ENCODE measurements around the gene CPLX3. TPM values are rescaled to one million over a fixed set of nuclear protein-coding genes. Genes with fewer than 3 reads are reported as not detected.

Gene CPLX3
- polyA plus RNA-seq, 3 donors from 2014 or later = not detected

DNA sequence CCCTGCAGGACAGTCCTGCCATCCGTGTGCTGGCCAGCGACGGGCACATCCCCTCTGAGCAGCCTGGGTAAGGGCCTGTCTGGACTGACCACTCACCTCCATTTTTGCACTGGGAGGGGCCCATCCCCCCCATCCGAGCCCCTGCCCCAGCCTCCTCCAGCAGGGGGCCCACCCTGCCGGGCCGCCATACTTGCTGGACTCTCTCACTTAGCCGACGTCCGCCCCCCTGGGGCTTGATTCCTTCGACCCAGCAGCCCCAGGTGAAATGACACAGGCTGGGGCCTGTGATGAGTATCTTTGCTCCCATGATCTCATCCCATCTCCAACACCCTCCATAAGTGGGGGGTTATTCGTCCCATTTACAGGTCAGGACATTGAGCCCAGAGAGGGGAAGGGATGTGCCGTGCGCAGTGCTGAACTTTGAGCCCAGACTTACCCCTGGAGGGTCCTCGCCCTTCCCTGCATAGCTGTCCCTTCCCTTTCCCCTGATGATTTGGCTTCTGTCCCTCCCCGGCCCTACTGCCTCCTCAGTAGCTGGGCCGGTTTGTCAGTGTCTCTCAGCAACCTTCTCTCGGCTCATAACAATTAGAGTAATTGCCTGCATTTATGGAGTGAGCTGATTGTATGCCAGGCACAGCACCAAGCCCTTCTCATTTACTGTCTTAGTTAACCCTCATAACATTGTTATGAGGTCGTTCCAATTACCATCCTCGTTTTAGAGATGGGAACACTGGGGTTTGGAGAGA, 9.6 kb upstream of the CPLX3 start:
- no peaks in the 10 kb centered on the region for H3K9me3 Mint-ChIP-seq
- no peak overlapping the region for H3K27ac Mint-ChIP-seq
- DNase-seq = no peak
- peaks cover 0 to 5% of the 10 kb centered on the region in 2 donors for H3K4me1 Mint-ChIP-seq
- H3K36me3 Mint-ChIP-seq = no peaks in the 10 kb centered on the region
- no peak overlapping the region for H3K4me3 Mint-ChIP-seq
- no peaks in the 10 kb centered on the region for H3K27me3 Mint-ChIP-seq (ENCODE audit: low read depth in 3 of 3)

- Mint-ChIP-seq H3K27ac (no peak overlapping the region), H3K4me1 (peaks cover 0 to 5% of the 10 kb centered on the region in 2 donors), H3K27me3 (ENCODE audit: low read depth in 3 of 3) (no peaks in the 10 kb centered on the region), H3K9me3 (no peaks in the 10 kb centered on the region), H3K36me3 (no peaks in the 10 kb centered on the region), H3K4me3 (no peak overlapping the region)
- no peak for DNase-seq
These were observed 9.1 kb upstream of the CPLX3 start for GRCh38 chr15:74817370-74817737.

DNA sequence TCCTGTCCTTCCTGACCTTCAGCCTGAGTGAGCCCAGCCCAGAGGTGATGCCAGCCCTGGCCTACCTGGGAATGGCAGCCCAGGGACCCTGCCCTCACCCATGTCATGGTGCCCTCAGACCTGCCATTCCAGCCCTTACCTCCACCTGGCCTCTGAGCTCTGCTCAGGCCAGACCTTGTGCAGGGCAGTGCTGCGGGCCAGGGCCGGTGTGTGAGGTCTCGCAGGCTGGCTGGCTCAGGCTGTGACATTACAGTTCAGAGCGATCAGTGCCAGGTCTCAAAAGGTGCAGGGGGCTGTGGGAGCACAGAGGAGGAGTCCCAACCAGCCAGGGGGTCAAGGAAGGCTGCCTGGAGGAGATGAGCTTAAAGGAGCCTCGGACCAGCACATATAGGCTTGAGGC, 6.4 kb upstream of the CPLX3 start:
- Mint-ChIP-seq H3K4me3 (no peak overlapping the region), H3K27ac (no peak overlapping the region), H3K4me1 (peaks cover 5% of the 10 kb centered on the region in 2 donors), H3K36me3 (no peaks in the 10 kb centered on the region), H3K9me3 (no peaks in the 10 kb centered on the region), H3K27me3 (ENCODE audit: low read depth in 3 of 3) (peaks cover 2% of the 10 kb centered on the region in 3 donors)
- no peak for DNase-seq

DNA sequence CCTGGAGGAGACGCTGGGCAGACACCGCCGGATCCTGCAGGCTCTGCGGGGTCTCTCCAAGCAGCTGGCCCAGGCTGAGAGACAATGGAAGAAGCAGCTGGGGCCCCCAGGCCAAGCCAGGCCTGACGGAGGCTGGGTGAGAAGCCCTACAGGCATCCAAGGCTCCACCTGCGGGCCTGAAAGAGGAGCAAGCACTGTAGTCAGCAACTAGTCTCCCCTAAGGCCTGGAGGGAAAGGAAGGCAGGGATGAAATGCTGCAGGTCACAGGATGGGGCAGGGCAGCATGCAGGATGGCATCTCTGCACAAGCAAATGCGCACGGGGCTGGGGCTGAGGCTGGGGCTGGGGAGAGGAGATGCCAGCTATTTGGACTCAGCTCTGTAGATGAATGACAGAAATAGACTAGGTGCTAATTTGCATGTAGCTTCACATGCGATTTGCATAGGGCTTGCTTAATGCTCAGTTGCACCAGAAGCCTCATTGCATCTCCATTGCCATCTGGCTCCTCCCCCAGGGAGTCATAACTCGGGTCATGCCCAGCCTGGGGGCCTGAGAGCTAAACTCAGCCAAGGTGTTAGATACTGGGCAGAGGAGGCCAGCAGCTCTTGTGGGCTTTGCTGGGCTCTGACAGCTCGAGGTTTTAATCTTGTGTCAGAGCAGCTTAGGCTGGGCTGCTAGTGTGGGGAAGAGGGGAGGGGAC, 5.2 kb upstream of the CPLX3 start:
- Mint-ChIP-seq H3K4me3 (no peak overlapping the region), H3K9me3 (no peaks in the 10 kb centered on the region), H3K27me3 (ENCODE audit: low read depth in 3 of 3) (peaks cover 2 to 3% (median 2%) of the 10 kb centered on the region in 3 donors), H3K27ac (no peak overlapping the region), H3K4me1 (peaks cover 7% of the 10 kb centered on the region in 2 donors), H3K36me3 (no peaks in the 10 kb centered on the region)
- DNase-seq = no peak

DNA sequence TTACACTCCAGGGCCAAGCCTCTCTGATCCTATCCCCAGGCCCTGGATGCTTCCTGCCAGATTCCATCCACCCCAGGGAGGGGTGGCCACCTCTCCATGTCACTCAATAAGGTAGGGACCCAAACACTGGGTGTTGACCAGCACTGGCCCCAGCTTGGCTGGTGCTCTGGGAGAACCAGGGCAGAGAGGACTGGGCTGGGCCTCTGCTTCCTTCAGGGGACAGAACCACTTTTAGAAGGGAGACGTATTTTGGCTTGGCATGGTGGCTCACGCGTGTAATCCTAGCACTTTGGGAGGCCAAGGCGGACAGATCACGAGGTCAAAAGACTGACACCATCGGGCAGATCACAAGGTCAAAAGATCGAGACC, 4.7 kb upstream of the CPLX3 start:
- Mint-ChIP-seq H3K9me3 (no peaks in the 10 kb centered on the region), H3K27ac (no peak overlapping the region), H3K4me3 (no peak overlapping the region), H3K4me1 (peaks cover 7% of the 10 kb centered on the region in 2 donors), H3K36me3 (no peaks in the 10 kb centered on the region), H3K27me3 (ENCODE audit: low read depth in 3 of 3) (peaks cover 2 to 3% (median 2%) of the 10 kb centered on the region in 3 donors)
- DNase-seq = no peak

DNA sequence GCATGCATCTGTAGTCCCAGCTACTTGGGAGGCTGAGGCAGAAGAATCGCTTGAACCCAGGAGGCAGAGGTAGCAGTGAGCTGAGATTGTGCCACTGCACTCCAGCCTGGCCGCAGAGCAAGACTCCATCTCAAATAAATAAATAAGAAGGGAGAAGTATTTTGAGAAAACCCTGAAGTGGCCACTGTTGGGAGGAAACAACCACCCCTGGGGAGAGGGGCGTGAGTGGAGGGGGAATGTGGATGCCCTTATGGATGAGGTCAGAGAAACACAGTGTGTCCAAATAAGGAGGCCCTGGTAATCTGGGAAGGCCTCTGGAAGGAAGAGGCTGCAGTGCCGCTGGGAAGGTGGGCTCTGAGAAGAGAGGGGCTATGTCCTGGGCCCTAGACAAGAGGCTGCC, 4.2 kb upstream of the CPLX3 start:
- H3K36me3 Mint-ChIP-seq = no peaks in the 10 kb centered on the region
- H3K4me3 Mint-ChIP-seq = no peak overlapping the region
- H3K4me1 Mint-ChIP-seq = peaks cover 7% of the 10 kb centered on the region in 2 donors
- H3K9me3 Mint-ChIP-seq = no peaks in the 10 kb centered on the region
- DNase-seq = no peak
- H3K27me3 Mint-ChIP-seq (ENCODE audit: low read depth in 3 of 3) = peaks cover 2 to 3% (median 3%) of the 10 kb centered on the region in 3 donors
- no peak overlapping the region for H3K27ac Mint-ChIP-seq

DNA sequence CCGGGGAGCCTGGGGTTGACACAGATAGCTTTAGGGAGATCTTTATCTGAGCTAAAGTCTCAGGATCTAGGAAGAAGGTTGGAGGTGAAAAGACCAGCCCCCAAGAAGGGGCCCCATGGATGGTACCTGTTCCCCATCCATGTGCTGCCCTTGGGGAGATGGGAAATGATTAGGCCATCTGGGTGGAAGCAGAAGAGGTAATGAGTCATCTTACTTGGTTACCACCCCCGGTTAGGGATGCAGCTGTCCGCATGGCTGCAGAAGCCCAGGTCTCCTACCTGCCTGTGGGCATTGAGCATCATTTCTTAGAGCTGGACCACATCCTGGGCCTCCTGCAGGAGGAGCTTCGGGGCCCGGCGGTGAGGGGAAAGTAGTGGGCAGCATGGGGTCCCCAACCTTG, 3.1 kb upstream of the CPLX3 start:
- Mint-ChIP-seq H3K27me3 (ENCODE audit: low read depth in 3 of 3) (peaks cover 2 to 3% (median 3%) of the 10 kb centered on the region in 3 donors), H3K4me1 (peaks cover 7% of the 10 kb centered on the region in 2 donors), H3K9me3 (no peaks in the 10 kb centered on the region), H3K36me3 (no peaks in the 10 kb centered on the region), H3K4me3 (no peak overlapping the region), H3K27ac (no peak overlapping the region)
- DNase-seq = no peak

DNA sequence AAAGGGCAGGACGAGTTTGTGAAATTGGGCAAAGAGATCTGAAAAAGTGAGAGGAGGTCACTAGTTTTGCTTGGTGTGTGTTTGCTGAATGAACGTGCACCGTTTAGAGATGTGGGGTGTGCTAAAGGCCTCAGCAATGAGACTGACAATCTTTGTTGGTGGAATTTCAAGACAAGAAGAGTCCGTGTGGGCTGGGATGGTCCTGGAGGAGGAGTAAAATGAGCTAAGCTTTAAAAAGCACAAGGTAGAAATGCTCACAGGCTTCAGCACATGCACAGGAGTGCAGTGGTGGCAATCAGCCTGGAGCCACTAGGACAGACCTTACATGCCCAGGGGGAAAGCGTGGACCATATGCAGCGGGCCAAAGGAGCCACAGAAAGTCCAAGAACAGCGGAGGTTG, 1.5 kb upstream of the CPLX3 start:
- H3K27me3 Mint-ChIP-seq (ENCODE audit: low read depth in 3 of 3) = peaks cover 2 to 6% (median 3%) of the 10 kb centered on the region in 3 donors
- H3K27ac Mint-ChIP-seq = no peak overlapping the region
- no peak overlapping the region for H3K4me3 Mint-ChIP-seq
- no peaks in the 10 kb centered on the region for H3K36me3 Mint-ChIP-seq
- peaks cover 2 to 7% of the 10 kb centered on the region in 2 donors for H3K4me1 Mint-ChIP-seq
- no peak for DNase-seq
- H3K9me3 Mint-ChIP-seq = no peaks in the 10 kb centered on the region

DNA sequence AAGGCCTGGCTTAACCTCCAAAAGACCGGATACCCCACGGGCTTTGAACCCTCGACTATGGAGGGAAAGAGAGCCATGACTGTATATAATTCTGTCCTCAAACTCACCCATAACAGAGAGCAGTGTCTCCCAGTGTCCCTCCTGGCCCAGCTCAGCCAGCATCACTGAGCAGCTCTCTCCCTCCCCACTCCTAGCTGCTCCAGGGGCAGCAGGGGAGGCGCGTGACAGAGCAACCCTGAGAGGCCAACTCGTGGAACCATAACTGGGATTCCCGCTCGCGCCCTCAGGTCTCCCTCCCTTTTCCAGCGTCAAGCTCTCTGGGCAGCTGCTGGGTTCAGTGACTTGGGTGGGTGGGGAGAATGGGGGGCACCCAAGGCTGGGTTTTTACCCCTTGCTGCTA, 561 bp upstream of the CPLX3 start:
- no peaks in the 10 kb centered on the region for H3K36me3 Mint-ChIP-seq
- H3K4me1 Mint-ChIP-seq = peaks cover 2 to 7% of the 10 kb centered on the region in 2 donors
- no peak overlapping the region for H3K27ac Mint-ChIP-seq
- no peak for DNase-seq
- H3K27me3 Mint-ChIP-seq (ENCODE audit: low read depth in 3 of 3) = peaks cover 2 to 6% (median 3%) of the 10 kb centered on the region in 3 donors
- H3K4me3 Mint-ChIP-seq = no peak overlapping the region
- H3K9me3 Mint-ChIP-seq = no peaks in the 10 kb centered on the region

GRCh38 chr15:74826921-74827320, 494 bp downstream of the CPLX3 start:
- H3K4me1 Mint-ChIP-seq = peaks cover 2 to 7% of the 10 kb centered on the region in 2 donors
- no peak overlapping the region for H3K27ac Mint-ChIP-seq
- H3K9me3 Mint-ChIP-seq = no peaks in the 10 kb centered on the region
- H3K27me3 Mint-ChIP-seq (ENCODE audit: low read depth in 3 of 3) = peaks cover 2 to 6% (median 3%) of the 10 kb centered on the region in 3 donors
- H3K4me3 Mint-ChIP-seq = no peak overlapping the region
- no peak for DNase-seq
- no peaks in the 10 kb centered on the region for H3K36me3 Mint-ChIP-seq

- Mint-ChIP-seq H3K27me3 (ENCODE audit: low read depth in 3 of 3) (peaks cover 2 to 6% (median 3%) of the 10 kb centered on the region in 3 donors), H3K4me1 (peaks cover 2 to 7% of the 10 kb centered on the region in 2 donors), H3K27ac (no peak overlapping the region), H3K9me3 (no peaks in the 10 kb centered on the region), H3K36me3 (no peaks in the 10 kb centered on the region), H3K4me3 (no peak overlapping the region)
- no peak for DNase-seq
These were observed 1.2 kb downstream of the CPLX3 start for GRCh38 chr15:74827614-74828013.

GRCh38 chr15:74828835-74829234, 2.4 kb downstream of the CPLX3 start:
- Mint-ChIP-seq H3K4me3 (no peak overlapping the region), H3K27me3 (ENCODE audit: low read depth in 3 of 3) (peaks cover 3 to 6% (median 5%) of the 10 kb centered on the region in 3 donors), H3K36me3 (no peaks in the 10 kb centered on the region), H3K4me1 (peaks cover 2 to 7% of the 10 kb centered on the region in 2 donors), H3K9me3 (no peaks in the 10 kb centered on the region), H3K27ac (no peak overlapping the region)
- no peak for DNase-seq

- Mint-ChIP-seq H3K4me3 (no peak overlapping the region), H3K27me3 (ENCODE audit: low read depth in 3 of 3) (peaks cover 3 to 6% (median 5%) of the 10 kb centered on the region in 3 donors), H3K36me3 (no peaks in the 10 kb centered on the region), H3K4me1 (peaks cover 2 to 7% of the 10 kb centered on the region in 2 donors), H3K9me3 (no peaks in the 10 kb centered on the region), H3K27ac (no peak overlapping the region)
- DNase-seq = no peak
These were observed 3.1 kb downstream of the CPLX3 start for GRCh38 chr15:74829486-74829885.

DNA sequence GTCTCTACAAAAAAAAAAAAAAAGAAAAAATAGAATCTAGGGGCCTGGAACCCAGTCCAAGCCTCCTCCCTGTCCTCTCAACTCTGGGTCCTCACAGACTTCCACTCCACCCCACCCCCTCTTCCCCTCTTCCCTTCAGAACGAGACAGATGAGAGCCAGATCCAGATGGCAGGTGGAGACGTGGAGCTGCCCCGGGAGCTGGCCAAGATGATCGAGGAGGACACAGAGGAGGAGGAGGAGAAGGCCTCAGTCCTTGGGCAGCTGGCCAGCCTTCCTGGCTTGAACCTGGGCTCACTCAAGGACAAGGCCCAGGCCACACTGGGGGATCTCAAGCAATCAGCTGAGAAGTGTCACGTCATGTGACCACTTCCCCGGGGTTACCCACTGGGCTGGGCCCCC, 3.6 kb downstream of the CPLX3 start:
- Mint-ChIP-seq H3K36me3 (no peaks in the 10 kb centered on the region), H3K4me1 (peaks cover 2% of the 10 kb centered on the region in 2 donors), H3K4me3 (no peak overlapping the region), H3K27me3 (ENCODE audit: low read depth in 3 of 3) (peaks cover 2 to 4% (median 3%) of the 10 kb centered on the region in 3 donors), H3K9me3 (no peaks in the 10 kb centered on the region), H3K27ac (no peak overlapping the region)
- no peak for DNase-seq
